ENCODE results near the gene TECPR2. TPM values are rescaled to one million over a fixed set of nuclear protein-coding genes. Genes with fewer than 3 reads are reported as not detected.

Gene TECPR2
- total RNA-seq, 6 donors from 2014 or later: 16.3 to 71.2 (median 24.6) TPM

GRCh38 chr14:102511538-102511937, 148.8 kb downstream of the TECPR2 start:
- Histone ChIP-seq H3K27me3 (no peaks in the 10 kb centered on the region), H3K4me1 (peaks cover 8 to 24% (median 20%) of the 10 kb centered on the region in 4 donors), H3K4me3 (no peak overlapping the region), H3K36me3 (peaks cover 0 to 9% (median 2%) of the 10 kb centered on the region in 4 donors), H3K9me3 (no peaks in the 10 kb centered on the region), H3K27ac (no peak overlapping the region)
- TF ChIP-seq CTCF (IDR thresholded peaks at IDR 0.05): no peak
- no peak for TF ChIP-seq POLR2A (IDR thresholded peaks at IDR 0.05)
- no peak for TF ChIP-seq EP300 (IDR thresholded peaks at IDR 0.05)
- TF ChIP-seq POLR2AphosphoS5 (IDR thresholded peaks at IDR 0.05): no peak
- ATAC-seq (ENCODE audit: low FRiP score in 2 of 2) (no peak), DNase-seq (no peak)
- 89 to 94% methylated on average over 3 to 5 of the region's 5 CpGs for WGBS, 2 donors

- Histone ChIP-seq H3K9me3 (no peaks in the 10 kb centered on the region), H3K4me1 (peaks cover 8 to 35% (median 27%) of the 10 kb centered on the region in 4 donors), H3K36me3 (no peaks in the 10 kb centered on the region), H3K27ac (no peak overlapping the region), H3K4me3 (no peak overlapping the region), H3K27me3 (no peaks in the 10 kb centered on the region)
- DNase-seq (peak in 1 of 2 donors; percentile 52), ATAC-seq (ENCODE audit: low FRiP score in 2 of 2) (no peak)
- WGBS, 2 donors: 93 to 95% methylated on average over 9 to 10 of the region's 11 CpGs
- TF ChIP-seq EP300 (IDR thresholded peaks at IDR 0.05) (no peak), CTCF (IDR thresholded peaks at IDR 0.05) (no peak), POLR2AphosphoS5 (IDR thresholded peaks at IDR 0.05) (no peak), POLR2A (IDR thresholded peaks at IDR 0.05) (no peak)
Measured at GRCh38 chr14:102512793-102513300, 150.1 kb downstream of the TECPR2 start.

- H3K27me3 ChIP-seq: no peaks in the 10 kb centered on the region
- DNase-seq (peak in 1 of 2 donors; percentile 48), ATAC-seq (ENCODE audit: low FRiP score in 2 of 2) (no peak)
- peaks cover 5 to 26% (median 21%) of the 10 kb centered on the region in 4 donors for H3K4me1 ChIP-seq
- no peak overlapping the region for H3K27ac ChIP-seq
- no peak overlapping the region for H3K4me3 ChIP-seq
- no peak for TF ChIP-seq POLR2AphosphoS5 (IDR thresholded peaks at IDR 0.05)
- no peak for TF ChIP-seq EP300 (IDR thresholded peaks at IDR 0.05)
- TF ChIP-seq CTCF (IDR thresholded peaks at IDR 0.05): no peak
- TF ChIP-seq POLR2A (IDR thresholded peaks at IDR 0.05): no peak
- H3K36me3 ChIP-seq: no peaks in the 10 kb centered on the region
- WGBS, 2 donors: 85 to 87% methylated on average over 16 to 21 of the region's 21 CpGs
- no peaks in the 10 kb centered on the region for H3K9me3 ChIP-seq
Measured at GRCh38 chr14:102513899-102514772, 151.4 kb downstream of the TECPR2 start.

GRCh38 chr14:102514987-102515733, 152.4 kb downstream of the TECPR2 start:
- H3K9me3 ChIP-seq: no peaks in the 10 kb centered on the region
- H3K27me3 ChIP-seq: no peaks in the 10 kb centered on the region
- WGBS, 2 donors: 84 to 91% methylated on average over 12 of the region's 12 CpGs
- H3K4me3 ChIP-seq: no peak overlapping the region
- ATAC-seq (ENCODE audit: low FRiP score in 2 of 2): no peak
- peaks cover 4 to 23% (median 19%) of the 10 kb centered on the region in 4 donors for H3K4me1 ChIP-seq
- H3K36me3 ChIP-seq: no peaks in the 10 kb centered on the region
- H3K27ac ChIP-seq: no peak overlapping the region
- no peak for TF ChIP-seq EP300 (IDR thresholded peaks at IDR 0.05)
- TF ChIP-seq CTCF (IDR thresholded peaks at IDR 0.05): no peak
- TF ChIP-seq POLR2AphosphoS5 (IDR thresholded peaks at IDR 0.05): no peak
- TF ChIP-seq POLR2A (IDR thresholded peaks at IDR 0.05): no peak
- DNase-seq: no peak
